NCI-H526 treated with DMSO at 0.1 percent for 48 hours (cell line): ENCODE data around the gene ITGA2.

Experiments
- DNase-seq: peaks from one replicate; lab custom pipeline; 2025; lab: John Stamatoyannopoulos, UW

The ITGA2 gene

DNA sequence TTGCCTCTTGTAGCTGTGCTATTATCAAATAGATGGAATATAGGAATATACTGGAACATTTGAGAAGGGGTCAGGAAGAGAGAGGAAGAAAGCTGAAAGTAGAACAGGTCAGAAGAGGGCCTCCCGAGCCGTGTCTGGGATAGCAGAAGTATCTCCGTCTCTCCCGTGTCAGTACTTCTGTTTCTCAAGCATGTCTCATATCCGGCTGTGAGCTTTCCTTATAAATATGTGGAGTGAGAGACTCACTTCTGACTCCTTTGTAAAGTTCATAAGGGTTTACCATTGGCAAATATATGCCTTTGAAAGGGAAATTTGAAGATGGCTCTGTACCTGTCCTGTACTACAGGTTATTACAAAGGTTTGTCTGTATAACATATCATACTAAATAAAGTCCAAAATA, 70.1 kb downstream of the ITGA2 start:
- DNase-seq, result no peak

DNA sequence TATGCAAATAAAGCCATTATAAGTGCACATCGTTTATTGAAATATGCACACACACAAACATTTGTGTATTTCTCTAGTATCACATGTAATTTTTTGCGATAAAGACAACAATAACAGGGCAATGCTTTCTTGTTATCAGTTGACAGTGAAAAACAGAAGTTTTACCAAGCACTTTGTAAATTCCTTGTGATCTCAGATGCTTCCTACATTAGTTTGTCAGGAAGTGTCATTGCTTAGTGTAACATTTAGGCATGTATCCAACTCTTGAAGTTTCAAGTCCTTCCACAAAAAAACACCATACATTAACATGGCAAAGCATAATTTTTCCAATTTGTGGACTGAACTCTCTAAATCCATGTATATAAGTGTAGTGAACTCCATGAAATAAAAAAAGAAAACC, 74.0 kb downstream of the ITGA2 start:
- DNase-seq, result no peak

DNA sequence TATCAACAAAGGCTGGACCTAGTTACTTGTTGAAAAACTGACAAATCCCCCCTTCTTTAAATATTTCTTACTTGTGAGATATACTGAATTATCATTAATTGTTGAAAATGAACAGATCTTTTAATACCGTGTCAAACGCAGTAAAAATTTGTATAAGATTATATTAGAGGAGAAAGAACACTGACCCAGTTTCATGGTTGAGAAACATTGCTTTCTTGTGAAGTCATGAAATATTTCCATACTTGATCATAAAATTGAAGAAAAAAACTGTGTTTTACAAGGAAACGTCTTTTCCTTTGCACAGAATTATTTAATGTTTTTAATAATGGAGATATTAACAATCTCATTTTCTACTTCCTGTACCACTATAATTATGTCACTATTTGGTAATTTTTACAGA, 74.6 kb downstream of the ITGA2 start:
- no peak for DNase-seq

DNA sequence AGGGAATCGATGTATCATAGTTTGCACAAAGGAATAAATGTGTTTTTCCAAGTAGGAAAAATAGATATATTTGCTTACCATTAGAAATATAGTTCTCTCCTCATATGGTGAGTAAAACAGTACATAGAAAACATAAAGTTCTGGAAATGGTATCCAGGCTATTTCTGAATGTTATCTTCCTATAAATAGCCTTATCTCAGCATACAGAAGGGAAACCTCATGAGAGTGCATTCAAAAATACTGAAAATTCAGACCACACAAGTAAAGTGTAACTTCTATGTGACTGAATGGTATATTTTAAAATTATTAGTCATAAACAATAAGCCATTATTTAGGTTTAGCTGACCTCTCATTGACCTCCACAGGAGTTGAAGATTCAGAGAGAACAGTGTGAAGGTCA, 76.9 kb downstream of the ITGA2 start:
- DNase-seq, result no peak

DNA sequence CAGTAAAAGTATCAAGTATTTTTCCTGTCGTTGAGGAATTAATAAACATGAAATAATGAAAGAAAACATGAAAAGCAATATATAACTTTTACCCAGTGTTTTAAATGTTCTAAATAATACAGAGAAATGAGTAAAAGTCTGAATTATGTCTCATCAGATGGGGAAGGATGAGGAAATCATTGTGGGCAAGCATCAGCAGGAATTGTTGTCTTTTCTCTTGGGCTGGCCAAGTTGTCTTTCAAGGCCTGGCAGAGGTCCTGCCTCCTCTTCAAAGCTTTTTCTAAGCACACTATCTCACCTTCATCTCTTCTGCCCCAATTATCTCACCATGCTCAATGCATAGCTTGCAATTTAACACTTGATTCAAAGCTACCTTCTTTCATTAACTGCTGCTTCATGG, 78.5 kb downstream of the ITGA2 start:
- no peak for DNase-seq

DNA sequence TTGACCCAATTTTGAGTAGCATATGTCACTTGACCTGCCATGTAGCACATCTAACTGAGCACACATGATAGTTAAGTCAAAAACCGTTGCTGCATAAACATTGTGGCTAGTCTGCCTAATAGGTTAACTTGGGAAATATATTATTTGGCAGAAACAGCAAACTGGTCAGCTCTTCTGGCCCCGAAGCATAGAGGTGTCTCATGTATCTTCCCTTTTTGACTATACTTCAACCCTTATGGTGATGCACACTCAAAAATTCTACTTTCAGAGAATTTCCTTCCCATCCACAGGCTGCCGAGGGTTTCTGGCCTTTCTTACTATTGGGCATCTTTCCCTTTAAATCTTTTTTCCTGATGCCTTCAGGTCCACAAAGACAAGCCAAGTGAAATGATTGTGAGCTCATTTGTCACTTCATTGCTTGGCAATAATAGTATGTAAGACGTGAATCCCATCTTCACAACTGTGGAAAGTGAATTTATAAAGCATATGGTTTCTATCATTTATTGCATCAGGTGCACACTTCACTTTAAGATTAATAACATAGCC, 79.2 kb downstream of the ITGA2 start:
- DNase-seq, result no peak

DNA sequence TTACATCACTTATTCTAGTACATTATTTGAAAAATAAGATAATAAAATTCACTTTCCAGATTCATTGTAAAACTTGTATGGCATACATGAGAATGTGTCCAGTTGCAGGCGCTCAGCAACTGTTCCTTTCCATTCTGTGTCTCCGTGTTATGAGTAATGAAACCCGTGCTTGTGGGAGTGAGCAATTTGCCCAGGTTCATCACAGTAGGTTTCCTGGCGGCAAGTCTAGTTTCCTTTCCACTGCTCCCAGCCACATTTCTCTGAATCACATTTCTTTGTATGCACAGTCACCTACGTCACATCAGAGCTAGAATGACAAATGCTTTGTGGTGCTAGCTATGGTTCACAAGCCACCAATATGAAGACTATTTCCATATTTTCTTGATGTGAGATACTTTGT, 80.5 kb downstream of the ITGA2 start:
- DNase-seq, result no peak

DNA sequence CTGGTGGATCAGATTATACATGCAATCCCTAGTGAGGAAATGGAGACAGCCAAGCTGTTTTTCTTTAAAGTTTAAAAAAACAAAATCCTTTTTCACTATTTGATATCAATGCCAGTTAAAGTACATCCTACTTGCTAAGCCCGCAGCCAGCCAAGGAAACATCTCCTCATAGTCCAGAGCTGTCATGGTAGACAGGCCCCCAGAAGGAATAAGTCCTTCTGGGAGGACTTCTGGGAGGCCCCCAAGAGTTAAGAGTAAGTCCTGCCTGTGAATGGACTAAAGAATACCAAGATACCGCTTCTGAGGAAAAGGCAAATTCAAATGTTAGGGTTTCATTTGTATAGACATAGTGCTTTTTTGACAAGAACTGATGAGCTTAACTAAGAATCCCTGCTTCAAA, 82.1 kb downstream of the ITGA2 start:
- DNase-seq, result no peak

DNA sequence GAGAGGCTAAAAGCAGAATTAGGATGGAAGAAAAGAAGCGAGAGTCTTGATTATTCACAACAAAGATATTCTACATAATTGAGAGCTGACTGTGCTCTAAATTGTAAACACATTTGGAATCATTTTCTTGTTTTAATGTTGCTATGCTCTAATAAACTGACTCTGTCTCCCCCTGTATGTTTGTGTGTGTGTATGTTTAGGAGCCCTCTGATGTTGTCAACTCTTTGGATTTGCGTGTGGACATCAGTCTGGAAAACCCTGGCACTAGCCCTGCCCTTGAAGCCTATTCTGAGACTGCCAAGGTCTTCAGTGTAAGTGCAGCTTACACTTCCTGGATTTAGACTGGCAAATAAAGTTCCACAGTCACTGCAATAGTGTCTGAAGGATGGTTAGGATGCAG, 82.6 kb downstream of the ITGA2 start:
- no peak for DNase-seq

DNA sequence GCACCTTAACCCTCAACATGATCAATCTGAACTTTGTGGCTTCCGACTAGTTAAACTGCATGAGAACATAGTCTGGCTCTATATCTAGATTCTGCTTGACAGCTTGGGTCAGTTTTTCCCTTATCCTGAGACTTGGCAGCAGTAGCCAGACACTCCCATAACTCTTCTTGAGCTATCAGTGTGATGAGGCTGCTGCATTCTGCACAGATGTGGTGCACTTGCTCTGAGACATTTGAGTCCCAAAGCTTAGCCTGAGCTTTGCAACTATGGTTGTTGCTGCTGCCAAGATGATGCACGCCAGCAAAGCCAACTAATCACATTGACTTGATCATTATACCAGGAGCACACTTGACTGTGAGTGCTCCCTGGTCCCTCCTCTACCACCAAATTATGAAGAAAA, 84.2 kb downstream of the ITGA2 start:
- no peak for DNase-seq

DNA sequence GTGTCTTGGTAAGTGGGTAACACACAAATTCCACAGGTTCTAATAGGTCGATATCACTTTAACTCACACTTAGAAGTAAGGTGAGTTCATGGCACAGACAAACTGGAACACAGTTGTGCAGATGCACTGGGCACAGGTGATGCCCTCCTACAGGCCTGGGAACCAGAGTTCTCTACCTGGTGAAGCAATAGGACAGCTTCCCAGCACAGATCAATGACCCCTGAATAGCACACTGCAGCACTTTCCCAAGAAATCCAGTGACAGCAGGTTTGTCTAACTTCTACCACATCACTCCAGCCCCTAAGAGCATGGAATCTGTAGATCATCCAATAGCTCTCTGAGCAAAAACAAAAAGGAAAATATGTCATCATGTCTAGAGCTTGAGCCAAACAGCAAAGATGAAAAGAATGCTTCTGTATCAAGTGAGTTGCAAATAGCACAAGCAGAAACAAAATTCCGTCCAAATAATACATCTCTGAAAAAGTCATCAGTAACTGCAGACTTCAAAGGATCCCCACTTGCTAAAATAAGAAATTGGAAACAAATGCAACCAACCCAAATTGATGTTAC, 86.9 kb downstream of the ITGA2 start:
- DNase-seq, result no peak

DNA sequence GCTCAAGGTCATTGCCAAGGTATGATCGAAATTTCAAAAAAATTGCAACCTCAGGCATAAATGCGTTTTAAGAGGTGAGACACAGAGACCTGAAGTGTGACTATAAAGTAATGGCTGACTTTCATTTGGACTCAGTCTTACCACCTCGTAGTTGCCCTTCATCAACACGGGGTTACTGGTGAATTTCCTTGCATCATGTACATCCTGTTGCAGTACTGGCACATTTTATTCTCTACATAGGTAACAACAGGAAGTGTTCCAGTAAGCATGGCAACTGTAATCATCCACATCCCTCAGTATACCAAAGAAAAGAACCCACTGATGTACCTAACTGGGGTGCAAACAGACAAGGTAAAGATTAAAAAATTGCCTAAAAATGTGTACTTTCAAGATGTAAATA, 91.1 kb downstream of the ITGA2 start:
- no peak for DNase-seq

DNA sequence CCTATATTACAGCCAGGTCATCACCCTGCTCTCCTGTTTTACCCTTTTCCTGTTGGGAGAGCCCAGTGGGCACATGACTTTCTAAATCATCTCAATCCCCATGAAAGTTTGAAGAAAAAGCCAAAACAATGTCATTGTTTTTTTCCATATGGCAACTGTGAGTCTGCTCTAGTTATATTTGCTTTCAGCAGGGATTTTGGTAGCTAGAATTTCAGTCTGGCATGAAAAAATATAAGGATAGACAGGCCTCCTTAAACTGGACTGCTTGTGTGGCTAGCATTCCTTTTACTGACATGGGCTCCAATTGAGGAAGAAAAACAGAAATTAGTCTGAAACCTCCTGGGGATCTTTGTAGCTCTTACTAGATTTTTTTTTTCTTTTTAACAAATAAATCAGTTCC, 94.8 kb downstream of the ITGA2 start:
- no peak for DNase-seq

DNA sequence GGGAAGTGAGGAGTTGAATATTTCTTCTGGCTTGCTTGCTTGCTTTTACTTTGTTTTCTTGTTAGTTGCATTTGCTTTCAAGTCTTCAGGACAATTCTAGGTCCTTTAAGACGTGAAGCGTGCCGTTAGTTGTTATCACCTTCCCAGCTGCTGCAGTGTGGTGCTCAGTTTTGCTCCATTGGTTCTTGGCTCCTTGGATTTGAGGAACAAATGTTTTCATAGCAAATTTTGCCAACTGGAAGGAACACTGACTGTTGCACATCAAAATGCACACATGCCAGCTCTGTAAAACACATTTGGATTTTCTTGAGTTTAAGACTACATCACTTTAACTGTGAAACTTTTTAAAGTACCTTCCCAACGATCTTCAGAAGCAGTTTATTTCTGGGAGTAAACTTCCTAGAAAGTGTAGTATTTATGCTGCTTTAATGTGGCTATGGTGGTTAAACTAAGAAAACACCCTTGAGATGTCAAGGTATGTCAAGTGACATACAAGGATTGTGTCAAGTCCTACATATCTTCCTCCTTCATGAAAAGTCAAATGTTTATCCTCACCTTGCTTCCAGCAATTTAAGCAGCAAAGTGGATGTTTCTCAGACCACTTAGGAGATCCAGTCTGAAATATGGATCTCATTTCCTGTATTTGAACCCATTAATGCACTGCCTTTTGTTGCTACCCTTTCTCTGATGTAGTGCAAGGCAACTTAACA, 95.5 kb downstream of the ITGA2 start:
- no peak for DNase-seq

DNA sequence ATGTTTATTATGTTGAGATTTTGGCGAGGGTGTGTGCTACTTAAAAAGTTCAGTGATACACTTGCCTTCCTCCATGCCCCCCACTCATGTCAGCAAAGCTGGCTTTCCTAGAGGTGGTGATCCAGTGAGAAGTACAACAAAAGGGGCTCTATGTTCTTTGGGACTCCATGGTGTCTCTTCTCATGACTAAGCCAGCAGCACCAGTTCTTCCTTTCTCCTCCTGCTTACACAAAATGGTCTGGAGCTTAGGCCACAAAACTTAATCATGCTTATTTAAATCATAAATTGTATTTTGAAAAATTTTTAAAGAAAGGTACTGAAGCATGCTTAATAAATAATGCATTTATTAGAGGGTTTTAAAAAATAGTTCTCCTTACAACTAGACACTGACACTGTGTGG, 98.0 kb downstream of the ITGA2 start:
- DNase-seq, result no peak

DNA sequence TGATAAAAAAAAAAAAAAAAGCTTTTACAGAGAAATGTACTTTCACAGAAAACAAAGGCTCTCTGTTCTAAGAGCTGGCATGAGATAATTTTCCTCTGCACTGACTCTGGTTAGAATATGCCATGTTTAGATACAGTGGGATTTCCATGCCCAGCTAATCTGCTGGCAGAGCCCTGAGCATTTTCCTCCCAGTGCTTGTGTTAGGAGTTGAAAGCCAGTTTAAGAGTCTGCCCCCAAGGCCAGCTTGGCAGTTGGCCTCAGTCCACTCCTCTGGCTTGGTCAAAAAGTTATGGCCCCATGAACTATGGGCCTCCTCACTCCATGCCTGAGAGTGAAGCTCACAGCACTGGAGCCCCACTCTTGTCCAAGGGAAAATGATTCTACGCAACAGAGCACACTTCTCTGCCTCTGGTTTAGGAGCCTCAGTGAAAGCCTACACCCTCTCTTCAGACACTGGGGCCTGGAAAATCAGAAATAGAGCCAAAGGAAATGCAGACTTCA, 98.5 kb downstream of the ITGA2 start:
- DNase-seq, result no peak

DNA sequence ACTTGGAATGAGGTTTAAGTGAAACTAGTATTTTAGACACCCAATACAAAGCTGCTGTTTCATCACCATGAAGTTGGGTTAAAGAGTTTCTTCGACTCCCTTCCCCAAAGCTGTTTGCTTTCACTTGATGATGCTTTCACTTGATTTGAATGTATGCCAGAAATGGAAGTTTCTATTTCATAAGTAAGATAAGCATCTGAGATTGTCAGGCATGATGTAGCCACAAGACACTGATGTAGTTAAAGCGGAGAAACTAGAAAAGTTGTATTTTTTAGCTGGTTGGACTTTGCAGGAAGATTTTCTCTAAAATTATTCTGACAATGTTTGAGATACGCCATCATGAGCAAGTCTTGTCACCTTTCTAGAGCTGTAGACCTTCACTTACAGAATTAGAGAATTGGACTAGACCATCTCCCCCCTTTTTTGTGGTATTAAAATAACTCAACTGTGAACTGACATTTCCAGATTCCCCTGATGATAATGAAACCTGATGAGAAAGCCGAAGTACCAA, 100.4 kb downstream of the ITGA2 start:
- DNase-seq, result no peak

DNA sequence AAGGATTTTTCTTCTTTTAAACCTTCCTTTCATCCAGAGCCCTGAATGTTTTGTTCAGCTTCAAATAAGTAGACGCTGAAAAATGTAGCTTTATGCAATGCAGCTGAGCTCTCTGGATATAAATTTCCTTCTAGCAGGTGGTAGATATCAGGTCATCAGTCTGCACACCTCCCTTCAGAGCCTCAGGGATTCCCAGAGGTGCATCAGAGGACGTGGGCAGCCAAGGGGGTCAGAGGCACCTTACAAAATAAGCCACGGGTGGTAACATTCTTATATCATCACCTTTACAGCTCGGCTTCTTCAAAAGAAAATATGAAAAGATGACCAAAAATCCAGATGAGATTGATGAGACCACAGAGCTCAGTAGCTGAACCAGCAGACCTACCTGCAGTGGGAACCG, 101.1 kb downstream of the ITGA2 start:
- no peak for DNase-seq

DNA sequence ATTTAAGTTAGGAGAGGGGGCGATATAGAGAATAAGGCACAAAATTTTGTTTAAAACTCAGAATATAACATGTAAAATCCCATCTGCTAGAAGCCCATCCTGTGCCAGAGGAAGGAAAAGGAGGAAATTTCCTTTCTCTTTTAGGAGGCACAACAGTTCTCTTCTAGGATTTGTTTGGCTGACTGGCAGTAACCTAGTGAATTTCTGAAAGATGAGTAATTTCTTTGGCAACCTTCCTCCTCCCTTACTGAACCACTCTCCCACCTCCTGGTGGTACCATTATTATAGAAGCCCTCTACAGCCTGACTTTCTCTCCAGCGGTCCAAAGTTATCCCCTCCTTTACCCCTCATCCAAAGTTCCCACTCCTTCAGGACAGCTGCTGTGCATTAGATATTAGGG, 102.1 kb downstream of the ITGA2 start:
- DNase-seq, result no peak

DNA sequence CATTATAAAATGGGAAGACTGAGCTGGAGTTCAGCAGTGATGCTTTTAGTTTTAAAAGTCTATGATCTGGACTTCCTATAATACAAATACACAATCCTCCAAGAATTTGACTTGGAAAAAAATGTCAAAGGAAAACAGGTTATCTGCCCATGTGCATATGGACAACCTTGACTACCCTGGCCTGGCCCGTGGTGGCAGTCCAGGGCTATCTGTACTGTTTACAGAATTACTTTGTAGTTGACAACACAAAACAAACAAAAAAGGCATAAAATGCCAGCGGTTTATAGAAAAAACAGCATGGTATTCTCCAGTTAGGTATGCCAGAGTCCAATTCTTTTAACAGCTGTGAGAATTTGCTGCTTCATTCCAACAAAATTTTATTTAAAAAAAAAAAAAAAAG, 103.1 kb downstream of the ITGA2 start:
- no peak for DNase-seq

DNA sequence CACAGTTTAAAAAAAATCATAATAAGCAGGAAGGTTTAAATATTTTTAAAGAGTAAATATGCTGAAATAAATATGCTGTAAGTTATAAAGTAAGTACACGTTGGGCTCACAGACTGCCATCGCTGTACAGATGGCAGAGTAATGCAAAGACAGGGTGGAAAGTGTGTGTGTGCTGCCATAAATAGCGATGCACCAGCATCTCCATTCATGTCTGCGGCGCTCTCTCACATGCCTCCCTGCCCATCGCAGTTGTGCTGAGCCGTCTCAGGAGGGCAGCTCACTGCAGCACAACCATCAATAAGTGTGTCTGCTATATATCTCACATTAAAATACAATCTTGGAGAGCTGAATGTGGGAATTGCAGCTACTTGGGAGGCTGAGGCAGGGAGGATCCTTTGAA, 106.1 kb downstream of the ITGA2 start:
- DNase-seq, result no peak

DNA sequence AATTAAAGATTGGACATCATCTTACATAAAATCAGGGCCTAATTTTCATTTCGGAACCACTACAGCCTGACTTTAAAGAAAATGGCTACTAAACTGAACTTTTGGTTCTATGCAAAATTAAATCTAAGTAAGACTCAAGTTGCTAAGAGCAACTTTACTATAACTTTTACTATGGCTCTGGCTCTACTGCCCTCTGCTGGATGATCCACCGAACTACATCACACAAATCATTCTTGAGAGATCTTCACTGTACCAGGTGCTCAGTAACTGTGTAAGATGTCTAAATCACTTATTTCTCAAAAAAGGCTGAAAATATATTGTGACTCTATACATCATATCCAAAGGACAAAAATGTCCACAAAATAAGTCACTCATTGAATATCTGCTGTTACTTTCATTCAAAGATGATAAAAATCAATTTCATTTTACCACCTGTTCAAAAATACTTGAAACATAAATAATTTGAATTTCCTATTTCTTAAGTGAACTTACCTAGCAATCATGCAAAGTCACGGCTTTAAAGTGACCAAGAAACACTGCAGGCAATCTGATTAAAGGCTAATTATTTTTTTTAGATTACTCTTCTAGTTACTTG, 106.9 kb downstream of the ITGA2 start:
- DNase-seq, result peak; percentile 9

DNA sequence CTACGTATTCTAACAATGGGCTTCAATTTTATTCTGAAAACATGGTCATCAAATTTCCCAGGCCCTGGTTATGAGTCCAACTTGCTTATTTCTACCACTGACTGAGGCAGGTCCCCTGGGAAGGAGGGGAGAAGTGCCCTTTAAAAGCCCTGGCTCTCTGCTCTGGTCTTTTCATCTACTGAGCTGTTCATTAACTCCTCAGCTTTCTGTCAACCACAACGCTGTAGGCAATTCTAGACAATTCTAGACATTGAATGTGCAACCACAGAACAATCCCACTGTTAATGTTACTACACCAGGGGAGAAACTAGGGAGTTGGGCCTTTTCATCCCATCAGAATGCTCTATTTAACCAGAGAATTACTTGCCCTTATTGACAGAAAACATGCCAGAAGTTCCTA, 110.4 kb downstream of the ITGA2 start:
- DNase-seq, result no peak
